ENCODE data around the gene GDF7.

GRCh38 chr2:20623241-20623640 is 43.7 kb upstream of the GDF7 start:
- TF ChIP-seq, protein P1, sequence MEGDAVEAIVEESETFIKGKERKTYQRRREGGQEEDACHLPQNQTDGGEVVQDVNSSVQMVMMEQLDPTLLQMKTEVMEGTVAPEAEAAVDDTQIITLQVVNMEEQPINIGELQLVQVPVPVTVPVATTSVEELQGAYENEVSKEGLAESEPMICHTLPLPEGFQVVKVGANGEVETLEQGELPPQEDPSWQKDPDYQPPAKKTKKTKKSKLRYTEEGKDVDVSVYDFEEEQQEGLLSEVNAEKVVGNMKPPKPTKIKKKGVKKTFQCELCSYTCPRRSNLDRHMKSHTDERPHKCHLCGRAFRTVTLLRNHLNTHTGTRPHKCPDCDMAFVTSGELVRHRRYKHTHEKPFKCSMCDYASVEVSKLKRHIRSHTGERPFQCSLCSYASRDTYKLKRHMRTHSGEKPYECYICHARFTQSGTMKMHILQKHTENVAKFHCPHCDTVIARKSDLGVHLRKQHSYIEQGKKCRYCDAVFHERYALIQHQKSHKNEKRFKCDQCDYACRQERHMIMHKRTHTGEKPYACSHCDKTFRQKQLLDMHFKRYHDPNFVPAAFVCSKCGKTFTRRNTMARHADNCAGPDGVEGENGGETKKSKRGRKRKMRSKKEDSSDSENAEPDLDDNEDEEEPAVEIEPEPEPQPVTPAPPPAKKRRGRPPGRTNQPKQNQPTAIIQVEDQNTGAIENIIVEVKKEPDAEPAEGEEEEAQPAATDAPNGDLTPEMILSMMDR (IDR thresholded peaks at IDR 0.05; ENCODE audit: poor library complexity): no peak
- TF ChIP-seq EZH2 (IDR thresholded peaks at IDR 0.05; ENCODE audit: borderline replicate concordance): no peak

All from hepatocyte (in vitro differentiated cells).